Stomach (tissue), 9 donors: ENCODE results near the gene TNS3. TPM values are rescaled to one million over a fixed set of nuclear protein-coding genes. Genes with fewer than 3 reads are reported as not detected.
"Not testable (repeated sequence)": the region's sequence is repeated elsewhere in the genome, so short reads cannot be mapped to it uniquely, and the experiment has no call there.

ENCODE experiments used
- DNase-seq, 2 donors: peaks; one replicate each; pipeline versions ENCODE4 v3.0.0 to v3.0.0-alpha.2; 2013 to 2019
- H3K27ac ChIP-seq, 5 donors: fragments of 200-600 bp in 4 of 5; sonication (generic) in 4 of 5; one replicate each; pipeline ENCODE4 v1.5.1; 2013 to 2019; ENCODE audit warnings: mild to moderate bottlenecking in 1 of 5, moderate library complexity in 1 of 5
- H3K27me3 ChIP-seq, 3 donors: fragments of 200-600 bp; sonication (generic); one replicate each; pipeline ENCODE4 v1.5.1; 2017 to 2019; ENCODE audit warnings: mixed run types in 1 of 3
- H3K36me3 ChIP-seq, 4 donors: fragments of 200-600 bp; sonication (generic); 1 replicate in 3 of 4; 2 replicates in 1 of 4; pipeline ENCODE4 v1.5.1; 2016 to 2019
- H3K4me1 ChIP-seq, 4 donors: fragments of 200-600 bp; sonication (generic); one replicate each; pipeline ENCODE4 v1.5.1; 2016 to 2019
- H3K4me3 ChIP-seq, 4 donors: fragments of 200-600 bp; sonication (generic) in 3 of 4; one replicate each; pipeline ENCODE4 v1.5.1; 2016 to 2019; ENCODE audit warnings: mild to moderate bottlenecking in 1 of 4
- H3K9me3 ChIP-seq, 4 donors: fragments of 200-600 bp; sonication (generic); one replicate each; pipeline ENCODE4 v1.5.1; 2016 to 2019
- EP300 ChIP-seq: sonication (generic); formaldehyde crosslinking; IDR thresholded peaks from one replicate; pipeline ENCODE4 v1.6.1; 2017; ENCODE audit warnings: antibody characterized with exemption
- POLR2A ChIP-seq, 4 donors: fragments of 450-650 bp; IDR thresholded peaks; one replicate each; pipeline ENCODE4 v1.6.1; 2016; ENCODE audit warnings: antibody characterized with exemption in 4 of 4, control low read depth in 2 of 4, mild to moderate bottlenecking in 1 of 4, moderate library complexity in 1 of 4
- POLR2AphosphoS5 ChIP-seq, 3 donors: sonication (generic); formaldehyde crosslinking; IDR thresholded peaks; one replicate each; pipeline ENCODE4 v1.6.1; 2016; ENCODE audit warnings: antibody characterized with exemption in 3 of 3
- WGBS, 5 donors: extraction: QIAGEN DNeasy Blood & Tissue Kit in 3 of 5; methylation state at CpG; one replicate each; pipeline versions ENCODE4 v1.1.5 to v1.1.7; 2013 to 2018; 5-methylcytosine and 5-hydroxymethylcytosine counted together
- intact Hi-C: fragments of 100-400 bp; cut with DNase I; formaldehyde crosslinking; loops from one replicate; pipeline ENCODE4 v1.15.1; 2023; ENCODE audit warnings: low total_unique reads
- polyA plus RNA-seq, 3 donors: library from polyadenylated mRNA; stranded (reverse); fragments of 200-250 nt; gene quantifications; one replicate each; pipeline ENCODE4 v1.2.3, GENCODE V29; 2013
- total RNA-seq, 5 donors: library from RNA; depleted of rRNA; stranded (reverse); fragments of >200 nt; gene quantifications; one replicate each; pipeline versions ENCODE4 v1.1.0 to v1.2.3, GENCODE V29; 2014 to 2016
- TF ChIP-seq, protein P1 (sequence below), 7 experiments: fragments of 450-650 bp in 4 of 7; fragments of 200-600 bp in 3 of 7; sonication (generic) in 3 of 7; IDR thresholded peaks; one replicate each; pipeline ENCODE4 v1.5.1; 2016 to 2019; ENCODE audit warnings: antibody characterized with exemption in 7 of 7, control low read depth in 2 of 7, mild to moderate bottlenecking in 1 of 7
- donor health status: healthy with polysubstance abuse.
- donor health status: Bipolar disorder and iron deficiency.
- donor health status: healthy.

Gene TNS3
- total and polyA plus RNA-seq, 8 donors: 10.0 to 105 (median 41.0) TPM

DNA sequence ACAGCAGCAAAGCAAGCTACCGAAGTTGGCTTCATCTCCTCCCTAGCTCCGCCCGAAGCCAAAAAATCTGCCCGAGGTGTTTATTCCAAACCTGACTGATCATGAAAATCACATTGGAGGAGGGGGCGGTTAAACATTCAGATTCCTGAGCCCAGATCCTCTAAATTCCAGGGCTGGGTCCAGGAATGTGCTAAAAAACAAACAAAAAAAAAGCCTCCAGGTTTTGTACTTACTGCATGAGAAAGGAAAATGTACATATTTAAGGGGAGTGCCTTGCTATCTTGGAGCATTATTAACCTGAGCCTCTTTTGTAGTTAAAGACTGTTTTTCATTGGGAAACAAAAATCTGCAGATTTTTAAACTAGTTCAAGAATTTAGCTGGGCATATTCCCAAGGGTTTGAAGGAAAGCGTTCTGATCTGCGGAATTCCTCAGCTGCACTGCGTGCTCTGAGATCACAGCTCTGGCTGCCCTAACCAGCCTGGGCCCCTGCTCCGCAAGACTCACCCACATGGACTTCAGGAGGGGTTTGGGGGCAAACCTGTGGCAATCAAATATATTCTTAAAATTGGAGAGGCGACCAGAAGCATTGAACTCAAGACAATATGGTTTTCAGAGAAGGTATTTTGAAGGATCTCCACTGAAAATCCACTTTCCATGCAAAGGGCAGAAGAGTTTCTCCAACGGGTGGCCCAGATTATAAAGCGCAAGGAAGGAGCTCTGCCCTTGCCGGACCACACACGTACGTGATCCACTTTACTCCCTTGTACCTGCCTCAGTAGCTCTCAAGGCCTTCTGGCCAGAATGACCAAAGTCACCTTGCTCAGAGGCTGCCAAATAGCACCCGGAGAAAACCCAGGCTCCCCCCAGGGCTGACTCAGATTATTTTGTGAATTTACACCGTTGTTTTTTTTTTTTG, 10.0 kb upstream of the TNS3 start:
- Histone ChIP-seq H3K27ac (no peak overlapping the region), H3K4me3 (no peak overlapping the region), H3K36me3 (no peaks in the 10 kb centered on the region), H3K4me1 (peaks cover 0 to 24% (median 11%) of the 10 kb centered on the region in 4 donors), H3K9me3 (peaks cover 4 to 15% (median 9%) of the 10 kb centered on the region in 4 donors), H3K27me3 (no peaks in the 10 kb centered on the region)
- peak in 1 of 2 donors; percentile 57 for DNase-seq
- TF ChIP-seq POLR2AphosphoS5 (IDR thresholded peaks at IDR 0.05): no peak
- TF ChIP-seq POLR2A (IDR thresholded peaks at IDR 0.05): no peak
- TF ChIP-seq, protein P1, sequence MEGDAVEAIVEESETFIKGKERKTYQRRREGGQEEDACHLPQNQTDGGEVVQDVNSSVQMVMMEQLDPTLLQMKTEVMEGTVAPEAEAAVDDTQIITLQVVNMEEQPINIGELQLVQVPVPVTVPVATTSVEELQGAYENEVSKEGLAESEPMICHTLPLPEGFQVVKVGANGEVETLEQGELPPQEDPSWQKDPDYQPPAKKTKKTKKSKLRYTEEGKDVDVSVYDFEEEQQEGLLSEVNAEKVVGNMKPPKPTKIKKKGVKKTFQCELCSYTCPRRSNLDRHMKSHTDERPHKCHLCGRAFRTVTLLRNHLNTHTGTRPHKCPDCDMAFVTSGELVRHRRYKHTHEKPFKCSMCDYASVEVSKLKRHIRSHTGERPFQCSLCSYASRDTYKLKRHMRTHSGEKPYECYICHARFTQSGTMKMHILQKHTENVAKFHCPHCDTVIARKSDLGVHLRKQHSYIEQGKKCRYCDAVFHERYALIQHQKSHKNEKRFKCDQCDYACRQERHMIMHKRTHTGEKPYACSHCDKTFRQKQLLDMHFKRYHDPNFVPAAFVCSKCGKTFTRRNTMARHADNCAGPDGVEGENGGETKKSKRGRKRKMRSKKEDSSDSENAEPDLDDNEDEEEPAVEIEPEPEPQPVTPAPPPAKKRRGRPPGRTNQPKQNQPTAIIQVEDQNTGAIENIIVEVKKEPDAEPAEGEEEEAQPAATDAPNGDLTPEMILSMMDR (IDR thresholded peaks at IDR 0.05): no peak
- no peak for TF ChIP-seq EP300
- 52 to 62% (median 58%) methylated on average over 17 of the region's 17 CpGs for WGBS, 5 donors
- intact Hi-C loops: no loop called here

DNA sequence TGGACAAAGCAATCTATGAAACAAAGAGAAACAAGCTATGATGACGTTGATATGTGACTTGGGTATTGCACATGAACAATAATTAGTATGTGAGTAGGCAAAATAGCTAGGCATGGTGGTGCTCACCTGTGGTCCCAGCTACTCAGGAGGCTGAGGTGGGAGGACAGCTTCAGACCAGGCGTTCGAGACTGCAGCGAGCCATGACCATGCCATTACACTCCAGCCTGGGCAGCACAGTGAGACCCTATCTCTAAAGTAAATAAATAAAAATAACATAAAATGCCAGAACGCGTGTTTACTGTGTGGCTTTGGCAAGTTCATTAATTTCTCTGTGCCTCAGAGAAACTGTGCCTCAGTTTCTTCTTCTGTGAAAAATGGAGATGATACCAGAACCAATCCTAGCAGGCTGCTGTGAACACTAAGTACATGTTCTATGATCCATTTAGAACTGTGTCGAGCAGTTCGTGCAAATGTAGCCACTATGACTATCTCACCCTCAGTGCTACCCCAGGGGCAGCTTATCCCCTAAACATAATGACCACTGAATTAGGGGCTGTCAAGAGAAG, 9.3 kb upstream of the TNS3 start:
- intact Hi-C loops: no loop called here
- Histone ChIP-seq H3K4me3 (no peak overlapping the region), H3K27ac (no peak overlapping the region), H3K36me3 (no peaks in the 10 kb centered on the region), H3K4me1 (peaks cover 0 to 29% (median 12%) of the 10 kb centered on the region in 4 donors), H3K9me3 (peaks cover 0 to 8% (median 3%) of the 10 kb centered on the region in 4 donors), H3K27me3 (no peaks in the 10 kb centered on the region)
- TF ChIP-seq POLR2A (IDR thresholded peaks at IDR 0.05) (no peak), POLR2AphosphoS5 (IDR thresholded peaks at IDR 0.05) (no peak), EP300 (no peak)
- TF ChIP-seq, protein P1 (IDR thresholded peaks at IDR 0.05): no peak
- DNase-seq: no peak
- 87 to 93% (median 91%) methylated on average over 8 of the region's 8 CpGs for WGBS, 5 donors

DNA sequence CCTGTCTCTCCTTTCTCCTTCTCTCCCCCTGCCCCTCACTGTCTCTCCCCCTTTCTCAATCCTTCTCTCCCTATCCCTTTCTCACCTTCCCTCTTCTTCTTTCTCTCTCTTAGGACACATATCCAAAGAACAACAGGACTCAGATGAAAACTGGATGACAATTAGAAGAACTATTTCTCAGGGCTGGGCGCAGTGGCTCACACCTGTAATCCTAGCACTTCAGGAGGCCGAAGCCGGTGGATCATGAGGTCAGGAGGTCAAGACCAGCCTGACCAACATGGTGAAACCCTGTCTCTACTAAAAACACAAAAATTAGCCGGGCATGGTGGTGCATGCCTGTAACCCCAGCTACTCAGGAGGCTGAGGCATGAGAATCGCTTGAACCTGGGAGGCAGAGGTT, 8.3 kb upstream of the TNS3 start:
- H3K9me3 ChIP-seq, intact Hi-C loops, DNase-seq, H3K36me3 ChIP-seq, H3K27ac ChIP-seq, H3K4me3 ChIP-seq, H3K27me3 ChIP-seq: not testable (repeated sequence)
- H3K4me1 ChIP-seq: peaks cover 0 to 29% (median 12%) of the 10 kb centered on the region in 4 donors
- WGBS, 5 donors: 91 to 97% (median 96%) methylated on average over 5 of the region's 5 CpGs

DNA sequence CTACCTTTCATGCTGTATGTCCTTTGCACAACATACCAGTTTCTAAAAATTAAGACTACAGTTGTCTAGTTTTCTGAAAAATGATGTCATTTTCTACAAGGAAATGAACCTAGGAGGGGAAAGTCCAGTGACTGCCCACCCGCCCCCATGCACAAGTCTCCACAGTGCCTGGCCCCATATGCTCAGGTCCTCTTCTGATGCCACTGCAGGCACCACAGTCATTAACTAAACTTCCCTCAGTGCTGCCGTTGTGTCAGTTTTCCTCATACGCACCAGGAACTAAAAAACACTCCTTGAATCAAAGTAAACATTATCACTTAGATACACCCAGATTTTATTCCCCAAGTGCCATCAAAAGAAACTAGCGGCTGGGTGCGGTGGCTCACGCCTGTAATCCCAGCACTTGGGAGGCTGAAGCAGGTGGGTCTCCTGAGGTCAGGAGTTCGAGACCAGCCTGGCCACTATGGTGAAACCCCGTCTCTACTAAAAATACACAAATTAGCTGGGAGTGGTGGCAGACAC, 6.9 kb upstream of the TNS3 start:
- 69 to 93% (median 88%) methylated on average over 6 to 8 of the region's 8 CpGs for WGBS, 5 donors
- DNase-seq: no peak
- intact Hi-C loops: no loop called here

More for the DNA sequence above, 6.9 kb upstream of the TNS3 start:
- Histone ChIP-seq H3K4me1 (peaks cover 0 to 33% (median 13%) of the 10 kb centered on the region in 4 donors), H3K9me3 (no peaks in the 10 kb centered on the region), H3K4me3 (no peak overlapping the region), H3K27ac (no peak overlapping the region), H3K36me3 (no peaks in the 10 kb centered on the region), H3K27me3 (no peaks in the 10 kb centered on the region)
- no peak for TF ChIP-seq EP300
- no peak for TF ChIP-seq POLR2AphosphoS5 (IDR thresholded peaks at IDR 0.05)
- TF ChIP-seq POLR2A (IDR thresholded peaks at IDR 0.05): no peak
- TF ChIP-seq, protein P1 (IDR thresholded peaks at IDR 0.05): no peak
